Heart right ventricle (tissue), 16 donors: ENCODE data around the gene ECM1. TPM values are rescaled to one million over a fixed set of nuclear protein-coding genes. Genes with fewer than 3 reads are reported as not detected.

Experiments
- ATAC-seq, 8 donors: fragments of 200-7000 bp; cut with Tn5 transposase; one replicate each; pipeline ENCODE4 v1.9.1; 2020; ENCODE audit warnings: mild to moderate bottlenecking in 8 of 8, moderate library complexity in 8 of 8, moderate number of reproducible peaks in 1 of 8
- DNase-seq, 2 donors: peaks; one replicate each; pipeline ENCODE4 v3.0.0-alpha.2; 2020
- H3K27ac ChIP-seq, 10 donors: fragments of 200-600 bp; sonication (generic) in 2 of 10; one replicate each; pipeline versions ENCODE4 v1.5.0 to v1.8.0; 2020 to 2022; ENCODE audit warnings: mild to moderate bottlenecking in 3 of 10
- H3K27me3 ChIP-seq, 7 donors: fragments of 200-600 bp; one replicate each; pipeline ENCODE4 v1.8.0; 2021 to 2022; ENCODE audit warnings: mild to moderate bottlenecking in 2 of 7
- H3K36me3 ChIP-seq, 9 donors: fragments of 200-600 bp; sonication (generic) in 1 of 9; one replicate each; pipeline versions ENCODE4 v1.5.0 to v1.8.0; 2020 to 2022; ENCODE audit warnings: mild to moderate bottlenecking in 2 of 9
- H3K4me1 ChIP-seq, 9 donors: fragments of 200-600 bp; sonication (generic) in 1 of 9; one replicate each; pipeline versions ENCODE4 v1.5.0 to v1.8.0; 2020 to 2022; ENCODE audit warnings: mild to moderate bottlenecking in 4 of 9
- H3K4me3 ChIP-seq, 10 donors: fragments of 200-600 bp; sonication (generic) in 2 of 10; one replicate each; pipeline versions ENCODE4 v1.5.0 to v1.8.0; 2020 to 2022; ENCODE audit warnings: mild to moderate bottlenecking in 7 of 10, moderate library complexity in 2 of 10
- H3K9me3 ChIP-seq, 11 donors: fragments of 200-600 bp in 10 of 11; sonication (generic) in 2 of 11; one replicate each; pipeline versions ENCODE4 v1.5.0 to v1.8.0; 2013 to 2022; ENCODE audit warnings: mild to moderate bottlenecking in 2 of 11, control low read depth in 1 of 11, moderate library complexity in 1 of 11
- CTCF ChIP-seq, 9 donors: fragments of 200-600 bp; sonication (generic) in 2 of 9; IDR thresholded peaks; one replicate each; pipeline versions ENCODE4 v1.5.0 to v1.8.0; 2021 to 2022; ENCODE audit warnings: antibody characterized with exemption in 9 of 9, mild to moderate bottlenecking in 5 of 9, moderate library complexity in 1 of 9
- WGBS, 2 donors: extraction: QIAGEN DNeasy Blood & Tissue Kit; methylation state at CpG; one replicate each; pipeline ENCODE4 v1.1.7; 2013; ENCODE audit warnings: inconsistent platforms in 1 of 2; 5-methylcytosine and 5-hydroxymethylcytosine counted together
- intact Hi-C, 10 donors: fragments of 100-400 bp; cut with DNase I; formaldehyde crosslinking; loops; one replicate each; pipeline versions ENCODE4 v1.11.1 to v1.14.2; 2022
- polyA plus RNA-seq, 2 donors: library from polyadenylated mRNA; stranded (reverse); fragments of 200-250 nt; gene quantifications; one replicate each; pipeline ENCODE4 v1.2.3, GENCODE V29; 2013
- total RNA-seq, 10 donors: library from RNA; stranded (reverse); fragmentation: NEBNext Ultra II Directional in 3 of 10; extraction: Animal tissue kit (Norgen Biotek cat#: 25700) in 3 of 10; gene quantifications; one replicate each; pipeline versions ENCODE4 v1.2.1 to v1.2.4, GENCODE V29; 2021 to 2023
- donor health status: Arrhythmogenic right ventricular cardiomyopathy.
- donor health status: ischemic (EF 13 %, LVEDD 7.1; RV severe dilation, severe dysfunction).
- donor health status: healthy with polysubstance abuse.
- donor health status: DM: no; HTN: yes; CAD: no.
- donor health status: DM: no; HTN: no; CAD: no.
- donor health status: ischemic (EF 25% LVEDD 6.9; RV normal size, moderate dysfunction).
- donor health status: ischemic (EF 25% LVEDD 5.7; RV mildly dilated, moderate dysfunction).
- donor health status: healthy.
- donor health status: DM: yes; HTN: yes; CAD: no.
- donor health status: Ischemic cardiomyopathy.
- donor health status: ischemic (EF 35%, LVEDD 5.7; RV mildly dilated, moderate dysfunction).
- donor health status: nonischemic (EF 11% LVEDD 7.7; RV severe dilation, severe dysfunction).
- donor health status: DM: yes; HTN: yes; CAD: no.
- donor health status: PGD.
- donor health status: ischemic (EF 29% LVEDD 5.4; RV normal size, mild dysfunction).
- donor health status: nonischemic (EF 23%, LVEDD 6.1; RV moderate dilation, normal function).

Gene ECM1
- total and polyA plus RNA-seq, 12 donors, result 5.8 to 28.2 (median 15.8) TPM

GRCh38 chr1:150555198-150555970 is 47.5 kb downstream of the ECM1 start:
- Histone ChIP-seq H3K27ac (no peak overlapping the region), H3K9me3 (no peaks in the 10 kb centered on the region), H3K4me1 (peaks cover 25 to 61% (median 49%) of the 10 kb centered on the region in 9 donors), H3K4me3 (no peak overlapping the region), H3K36me3 (peaks cover 0 to 46% (median 0%) of the 10 kb centered on the region in 9 donors), H3K27me3 (no peaks in the 10 kb centered on the region)
- no peak for DNase-seq
- no peak for TF ChIP-seq CTCF (IDR thresholded peaks at IDR 0.05)
- no peak for ATAC-seq
- intact Hi-C loops, result loop anchor here in 3 of 10 donors (10.0 kb wide), 2 partner anchors 249 to 259 kb away; partner anchors contain the start of gene CTSK (in 1 of the 3)
- 87 to 89% methylated on average over 19 of the region's 19 CpGs for WGBS, 2 donors

GRCh38 chr1:150555971-150556865 is 48.3 kb downstream of the ECM1 start:
- no peak for DNase-seq
- intact Hi-C loops, result loop anchor here in 3 of 10 donors (10.0 kb wide), 2 partner anchors 249 to 259 kb away; partner anchors contain the start of gene CTSK (in 1 of the 3)
- H3K9me3 ChIP-seq, result no peaks in the 10 kb centered on the region
- no peak overlapping the region for H3K4me3 ChIP-seq
- no peak for TF ChIP-seq CTCF (IDR thresholded peaks at IDR 0.05)
- no peaks in the 10 kb centered on the region for H3K27me3 ChIP-seq
- H3K4me1 ChIP-seq, result peaks cover 29 to 57% (median 46%) of the 10 kb centered on the region in 9 donors
- ATAC-seq, result no peak
- no peak overlapping the region for H3K27ac ChIP-seq
- 80 to 81% methylated on average over 26 of the region's 26 CpGs for WGBS, 2 donors
- H3K36me3 ChIP-seq, result peaks cover 0 to 46% (median 0%) of the 10 kb centered on the region in 9 donors

GRCh38 chr1:150557065-150557600 is 49.2 kb downstream of the ECM1 start:
- H3K36me3 ChIP-seq, result peaks cover 0 to 46% (median 0%) of the 10 kb centered on the region in 9 donors
- intact Hi-C loops, result loop anchor here in 3 of 10 donors (10.0 kb wide), 2 partner anchors 248 to 258 kb away; partner anchors contain the start of gene CTSK (in 1 of the 3)
- H3K27me3 ChIP-seq, result no peaks in the 10 kb centered on the region
- H3K4me1 ChIP-seq, result peaks cover 25 to 52% (median 39%) of the 10 kb centered on the region in 9 donors
- TF ChIP-seq CTCF (IDR thresholded peaks at IDR 0.05), result no peak
- DNase-seq (no peak), ATAC-seq (no peak)
- no peaks in the 10 kb centered on the region for H3K9me3 ChIP-seq
- no peak overlapping the region for H3K4me3 ChIP-seq
- WGBS, 2 donors, result 90 to 93% methylated on average over 25 to 26 of the region's 26 CpGs
- H3K27ac ChIP-seq, result no peak overlapping the region

- Histone ChIP-seq H3K9me3 (no peaks in the 10 kb centered on the region), H3K4me3 (no peak overlapping the region), H3K4me1 (peaks cover 25 to 52% (median 39%) of the 10 kb centered on the region in 9 donors), H3K27me3 (no peaks in the 10 kb centered on the region), H3K36me3 (peaks cover 0 to 46% (median 0%) of the 10 kb centered on the region in 9 donors), H3K27ac (peak overlapping the region in 1 of 10 donors; percentile 99)
- WGBS, 2 donors, result 86% methylated on average over 15 of the region's 15 CpGs
- DNase-seq (no peak), ATAC-seq (no peak)
- intact Hi-C loops, result loop anchor here in 3 of 10 donors (10.0 kb wide), 2 partner anchors 247 to 257 kb away; partner anchors contain the start of gene CTSK (in 1 of the 3)
- no peak for TF ChIP-seq CTCF (IDR thresholded peaks at IDR 0.05)
These were observed 49.9 kb downstream of the ECM1 start for GRCh38 chr1:150557813-150558212.
